Right forelimb (tissue), 1 donor: ENCODE data around the gene AGBL1.

Experiments used
- DNase-seq: peaks from one replicate; pipeline ENCODE4 v3.0.0-alpha.2; 2018

The AGBL1 gene

DNA sequence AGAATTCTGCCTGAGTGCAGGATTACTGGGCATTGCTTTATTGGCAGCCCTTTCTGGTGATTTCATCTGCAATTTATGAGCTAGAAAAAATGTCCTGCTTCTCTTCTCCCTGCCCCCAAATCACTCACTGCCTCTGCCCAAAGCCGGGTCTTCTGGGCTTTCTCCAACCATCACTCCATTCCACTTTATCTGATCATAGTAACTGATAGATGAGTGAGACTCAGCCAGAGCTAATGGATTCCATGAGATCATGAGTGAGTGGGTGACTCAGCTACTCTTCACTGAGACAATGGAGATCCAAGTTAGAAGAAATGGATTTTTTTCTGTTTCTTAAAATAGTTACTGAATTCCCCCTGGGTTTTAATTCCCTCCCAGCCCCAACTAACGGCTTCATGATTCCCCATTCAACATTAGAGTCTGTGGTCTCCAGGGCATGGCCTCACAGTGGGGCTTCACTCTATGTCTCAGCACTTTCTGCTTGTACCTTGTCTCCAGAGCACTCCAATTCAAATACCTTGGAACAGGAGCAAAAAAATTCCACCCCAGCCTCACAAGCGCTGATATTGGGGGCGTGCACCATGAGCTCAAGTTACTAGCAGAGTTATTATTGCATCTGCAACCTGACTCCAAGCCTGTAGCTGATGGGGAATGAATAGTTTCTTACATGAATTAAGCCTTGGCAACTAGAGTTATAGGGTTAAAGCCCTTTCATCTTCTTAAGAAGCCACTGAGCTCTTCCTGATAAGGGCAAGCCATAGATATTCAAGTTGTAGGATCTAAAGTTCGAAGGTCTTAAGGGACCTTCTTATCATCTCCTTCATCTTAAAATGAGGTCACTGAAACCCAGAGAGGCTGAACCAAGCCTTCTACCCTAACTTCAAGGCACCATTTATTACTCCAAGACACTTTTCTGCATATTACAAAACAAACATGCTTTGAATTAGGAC lies 85.9 kb downstream of the AGBL1 start:
- DNase-seq = no peak

DNA sequence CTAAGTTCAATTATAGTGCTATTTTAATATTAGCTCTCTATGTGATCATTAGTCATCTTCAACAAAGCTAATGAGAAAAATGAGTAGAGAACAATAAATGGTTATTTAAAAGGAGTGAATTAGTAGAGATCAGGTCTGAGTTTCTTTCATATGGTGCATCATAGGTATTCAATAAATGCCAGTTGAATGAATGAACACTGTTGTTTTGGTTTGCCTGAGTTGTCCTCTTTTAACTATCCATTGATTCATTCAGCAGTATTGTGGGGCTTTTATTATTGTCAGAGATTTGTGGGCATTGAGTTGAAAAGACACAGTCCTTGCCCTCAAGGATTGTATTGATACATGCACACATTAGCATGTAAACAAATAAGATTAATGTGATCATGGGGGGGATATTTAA lies 88.2 kb downstream of the AGBL1 start:
- no peak for DNase-seq

DNA sequence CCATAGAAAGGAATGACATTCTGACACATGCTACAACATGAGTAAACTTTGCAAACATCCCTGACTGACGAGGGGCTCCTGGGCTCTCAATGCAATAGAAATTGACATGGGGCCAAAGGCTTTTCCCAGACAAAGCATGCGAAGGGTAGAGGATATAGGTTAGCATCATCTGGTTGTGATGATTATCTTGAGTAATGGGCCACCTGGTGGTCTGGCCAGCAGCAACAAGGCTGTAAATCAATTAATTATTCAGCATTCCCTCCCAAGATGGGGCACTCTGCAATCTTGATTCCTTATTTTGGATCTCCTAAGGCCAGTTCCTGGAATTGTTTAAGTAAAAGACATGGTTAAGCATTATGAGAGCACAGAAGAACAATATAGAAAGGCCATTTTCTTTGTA lies 99.2 kb downstream of the AGBL1 start:
- DNase-seq = no peak

DNA sequence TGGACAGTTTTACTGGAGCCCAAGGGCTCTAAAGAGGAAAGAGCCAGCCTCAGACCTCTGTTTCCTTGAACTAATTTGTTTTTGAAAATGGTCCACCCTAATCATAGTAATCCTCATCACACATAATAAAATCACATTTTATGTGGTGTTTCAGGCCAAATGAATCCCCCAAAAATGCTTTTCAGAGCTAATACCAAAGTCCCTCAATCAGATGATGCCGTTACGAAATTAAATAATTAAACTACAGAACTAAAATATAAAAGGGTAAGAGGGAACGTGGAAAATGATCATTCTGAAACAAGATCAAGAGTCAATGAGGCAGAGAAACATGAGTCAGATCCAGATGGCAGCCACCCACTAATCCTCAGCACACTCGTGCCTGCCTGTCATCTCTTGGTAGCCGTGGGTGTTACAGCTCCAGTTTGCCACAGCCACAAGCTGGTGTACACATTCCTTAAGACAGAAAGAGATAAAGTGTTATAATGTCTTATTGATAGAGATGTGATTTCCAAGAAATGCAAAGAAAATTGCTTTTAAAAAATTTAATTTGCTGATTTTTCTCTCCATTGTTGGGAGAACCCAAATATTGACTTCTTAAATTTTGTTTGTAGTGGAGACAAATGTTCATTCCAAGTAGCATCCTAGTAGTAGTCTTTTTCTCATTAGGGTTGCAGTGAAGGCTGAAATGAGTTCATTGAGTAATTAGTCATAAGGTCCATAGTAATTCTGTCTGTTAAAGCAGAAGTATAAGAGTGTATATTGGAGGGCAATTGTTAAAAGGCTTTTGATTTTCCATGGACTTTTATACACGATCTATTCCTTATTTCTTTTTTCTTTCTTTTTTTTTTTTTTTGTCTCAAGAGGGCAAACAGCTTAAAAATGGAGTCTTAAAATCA lies 104.2 kb downstream of the AGBL1 start:
- DNase-seq = no peak

DNA sequence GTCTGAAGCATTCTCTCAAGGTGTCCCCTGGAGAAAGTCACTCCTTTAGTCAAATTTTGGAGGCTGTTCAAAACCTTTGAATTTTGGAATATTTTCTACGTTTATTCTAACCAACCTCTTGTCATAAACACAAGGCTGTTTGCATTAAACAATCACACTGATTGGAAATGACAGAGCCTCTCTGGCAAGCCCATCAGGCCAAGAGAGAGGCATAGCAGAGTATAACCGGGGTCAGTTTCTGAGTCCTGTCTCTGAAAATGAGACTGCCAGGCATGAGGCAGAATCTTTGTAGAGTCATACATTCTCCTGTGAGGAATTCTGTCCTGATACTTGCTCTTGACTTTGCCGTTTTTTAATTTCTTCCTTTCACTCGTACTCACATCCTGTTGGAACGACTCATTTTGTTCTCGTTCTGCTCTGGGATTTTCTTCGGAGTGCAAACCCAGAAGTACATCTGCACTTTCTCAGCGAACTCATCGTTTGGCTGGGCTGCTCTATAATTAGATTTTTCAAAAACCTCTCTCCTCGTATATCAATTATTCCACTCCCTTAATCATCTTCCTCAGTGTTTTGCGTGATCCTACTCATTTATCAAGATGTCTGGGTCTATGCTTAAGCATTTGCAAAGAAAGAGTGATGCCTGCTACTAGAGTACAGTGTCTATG lies 114.2 kb downstream of the AGBL1 start:
- no peak for DNase-seq

DNA sequence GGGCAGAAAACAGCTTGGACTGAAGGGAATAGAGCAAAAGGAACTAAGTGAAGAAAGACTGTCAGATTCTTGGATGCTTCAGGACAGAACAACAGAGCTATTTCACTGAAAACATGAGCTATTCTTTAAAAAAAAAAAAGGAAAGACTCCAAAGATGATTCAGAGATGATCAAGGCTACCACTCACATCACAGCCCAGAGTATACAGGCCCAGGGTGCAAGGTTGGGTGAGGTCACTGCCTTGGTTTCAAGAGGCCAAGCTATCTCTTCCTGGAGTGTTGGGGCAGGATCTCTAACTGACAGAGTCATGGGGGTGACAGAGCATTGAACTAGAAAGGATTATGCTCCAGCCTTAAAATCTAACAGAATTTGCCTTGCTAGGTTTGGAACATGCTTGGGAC lies 118.1 kb downstream of the AGBL1 start:
- no peak for DNase-seq

DNA sequence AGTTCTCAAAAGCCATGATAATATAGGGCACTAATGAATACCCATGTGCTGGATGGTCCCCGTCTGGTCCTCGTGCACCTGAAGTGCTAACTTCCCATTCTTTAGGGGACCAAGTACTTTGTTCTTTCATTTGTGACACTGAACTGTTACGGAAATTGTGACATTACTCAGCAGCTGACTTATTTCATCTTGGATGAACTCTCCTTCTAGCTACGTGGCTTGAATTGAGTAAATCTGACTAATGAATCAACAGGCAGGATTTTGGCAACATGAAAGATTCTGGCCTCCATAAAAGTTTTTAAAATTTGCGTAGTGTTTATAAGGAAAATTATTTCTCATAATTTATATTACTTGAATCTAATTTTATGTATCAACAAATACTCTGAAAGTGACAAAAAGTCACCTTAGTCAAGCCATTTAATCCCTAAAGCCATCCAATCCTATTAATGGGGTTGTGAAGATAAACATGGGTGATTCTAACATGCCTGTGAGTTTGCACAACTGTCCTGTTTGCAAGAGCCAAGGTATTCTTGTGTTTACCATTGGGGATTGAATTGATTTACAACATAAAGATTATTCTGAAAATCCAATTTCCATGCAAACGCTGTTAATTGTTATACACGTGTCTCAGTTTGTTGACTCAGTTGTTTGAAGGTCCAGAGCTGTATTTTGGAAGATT lies 119.9 kb downstream of the AGBL1 start:
- DNase-seq = no peak

DNA sequence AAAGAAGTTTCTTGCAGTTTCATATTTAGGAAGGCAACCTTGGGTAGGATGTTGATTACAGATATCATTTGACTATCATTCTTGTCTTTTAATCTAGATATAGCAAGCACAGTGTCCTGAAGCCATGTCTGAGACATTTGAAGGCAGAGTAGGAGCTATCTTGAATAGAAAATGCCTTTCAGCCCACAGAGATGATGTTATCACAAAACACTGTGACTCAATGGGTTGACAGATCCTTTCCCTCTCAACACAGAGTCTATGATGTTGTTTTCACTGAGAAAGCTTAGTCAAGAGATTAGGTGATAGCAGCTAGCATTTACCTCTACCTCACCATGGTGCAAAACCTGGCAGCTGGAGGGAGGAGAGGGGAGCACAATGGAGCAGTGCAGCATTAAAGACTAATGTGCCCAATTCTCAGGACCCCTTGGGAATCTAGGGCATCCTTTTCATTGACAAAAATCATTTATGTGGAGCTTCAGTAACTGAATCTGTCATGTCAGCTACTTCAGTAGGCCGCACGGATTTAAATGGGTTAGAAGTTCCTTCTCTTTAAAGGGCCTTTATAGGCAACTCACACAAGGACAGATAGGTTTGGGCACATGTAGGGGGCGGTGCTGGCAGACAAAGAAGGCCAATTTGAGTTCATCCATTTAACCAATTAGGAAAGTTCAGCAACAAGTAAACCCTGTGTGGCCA lies 121.8 kb downstream of the AGBL1 start:
- DNase-seq = no peak

DNA sequence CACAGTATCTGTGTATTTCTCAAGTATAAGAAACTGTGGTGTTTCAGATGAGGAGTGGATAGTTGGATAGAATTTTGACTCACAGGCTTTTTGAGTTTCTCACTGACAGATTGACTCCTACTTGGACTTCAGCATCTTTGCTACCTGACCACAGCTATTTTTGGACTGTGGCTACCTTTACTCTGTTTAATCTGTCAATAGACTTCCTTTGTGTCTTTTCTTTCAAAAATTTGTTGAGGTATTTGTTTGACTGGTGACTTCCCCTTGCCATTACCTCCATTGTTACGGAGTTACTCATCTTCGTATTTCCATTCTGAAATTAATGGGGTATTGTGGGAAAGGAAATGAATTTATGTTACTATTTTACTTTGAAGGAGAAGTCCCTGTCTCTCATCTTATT lies 123.8 kb downstream of the AGBL1 start:
- no peak for DNase-seq

DNA sequence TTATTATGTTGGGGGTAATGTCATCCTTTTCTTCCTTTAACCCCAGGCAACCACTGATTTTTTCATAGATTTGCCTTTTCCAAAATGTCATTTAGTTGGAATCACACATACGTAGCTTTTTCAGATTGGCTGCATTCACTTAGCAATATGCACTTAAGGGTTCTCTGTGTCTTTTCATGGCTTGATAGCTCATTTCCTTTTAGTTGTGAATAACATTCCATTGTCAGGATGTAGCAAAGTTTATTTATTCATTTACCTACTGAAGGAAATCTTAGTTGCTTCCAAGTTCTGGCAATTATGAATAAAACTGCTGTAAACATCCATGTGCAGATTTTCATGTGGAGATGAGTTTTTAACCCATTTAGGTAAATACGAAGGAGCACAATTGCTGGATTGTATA lies 125.4 kb downstream of the AGBL1 start:
- no peak for DNase-seq

DNA sequence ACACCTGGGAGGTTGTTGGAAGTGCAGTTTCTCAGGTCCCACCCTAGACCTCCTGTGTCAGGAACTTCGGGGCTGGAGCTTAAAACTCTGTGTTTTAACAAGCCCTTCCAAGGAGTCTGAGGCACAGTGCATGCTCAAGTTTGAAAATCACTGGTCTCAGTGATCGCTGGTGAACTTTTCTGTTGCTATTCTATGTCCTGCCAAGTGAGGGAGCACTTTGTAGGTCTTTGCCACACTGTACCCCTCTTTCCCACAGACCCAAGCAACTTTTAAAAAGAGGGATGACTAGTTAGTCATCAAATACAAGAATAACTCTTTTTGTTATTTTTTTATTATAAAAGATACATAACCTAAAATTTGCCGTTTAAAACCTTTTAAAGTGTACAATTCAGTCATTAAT lies 133.7 kb downstream of the AGBL1 start:
- no peak for DNase-seq

DNA sequence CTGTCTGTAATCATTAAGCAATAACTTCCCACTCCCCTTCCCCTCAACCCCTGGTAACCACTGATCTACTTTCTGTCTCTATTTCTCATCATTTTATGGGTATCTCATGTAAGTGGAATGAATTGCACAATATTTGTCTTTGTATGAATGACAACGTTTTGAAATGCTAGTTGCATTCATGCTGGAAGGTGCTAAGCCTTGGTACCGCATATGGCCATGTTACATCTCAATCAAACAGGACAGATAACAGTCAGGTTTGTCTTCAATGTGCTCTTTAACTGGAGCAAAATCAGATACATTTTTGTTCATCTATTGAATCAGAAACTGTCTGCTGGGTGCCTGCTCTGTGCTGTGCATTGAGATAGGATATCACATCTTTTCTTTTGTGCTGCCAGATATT lies 134.2 kb downstream of the AGBL1 start:
- no peak for DNase-seq

DNA sequence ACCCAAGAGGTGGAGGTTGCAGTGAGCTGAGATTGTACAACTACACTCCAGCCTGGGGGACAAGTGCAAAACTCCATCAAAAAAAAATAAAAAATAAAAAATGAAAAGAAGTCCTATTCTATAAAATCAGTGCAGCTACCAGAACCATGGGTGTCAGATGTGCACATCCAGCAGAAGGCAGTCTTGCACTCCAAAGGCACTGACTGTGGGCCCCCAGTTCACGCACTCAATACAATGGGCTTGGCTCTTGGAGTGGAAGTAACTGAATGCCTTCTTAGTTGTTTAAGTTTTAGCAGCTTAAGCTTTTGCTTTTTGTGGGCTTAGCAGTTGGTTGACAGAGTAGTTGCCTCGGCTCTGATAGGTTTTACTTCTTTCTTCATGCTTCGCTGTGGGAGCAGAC lies 141.4 kb downstream of the AGBL1 start:
- DNase-seq = no peak

DNA sequence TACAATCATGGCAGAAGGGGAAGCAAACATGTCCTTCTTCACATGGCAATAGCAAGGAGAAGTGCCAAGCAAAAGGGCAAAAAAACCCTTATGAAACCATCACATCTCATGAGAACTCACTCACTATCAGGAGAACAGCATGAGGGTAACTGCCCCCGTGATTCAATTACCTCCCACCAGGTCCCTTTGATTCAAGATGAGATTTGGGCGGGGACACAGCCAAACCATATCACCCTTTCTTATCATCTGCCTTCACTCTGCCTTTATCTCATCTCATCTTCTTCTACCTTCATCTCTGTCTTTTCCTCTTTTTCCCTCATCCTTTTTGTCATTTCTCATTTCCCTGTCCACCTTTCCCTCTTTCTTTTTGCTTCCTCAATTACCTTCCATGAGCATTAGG lies 149.6 kb downstream of the AGBL1 start:
- DNase-seq = no peak

DNA sequence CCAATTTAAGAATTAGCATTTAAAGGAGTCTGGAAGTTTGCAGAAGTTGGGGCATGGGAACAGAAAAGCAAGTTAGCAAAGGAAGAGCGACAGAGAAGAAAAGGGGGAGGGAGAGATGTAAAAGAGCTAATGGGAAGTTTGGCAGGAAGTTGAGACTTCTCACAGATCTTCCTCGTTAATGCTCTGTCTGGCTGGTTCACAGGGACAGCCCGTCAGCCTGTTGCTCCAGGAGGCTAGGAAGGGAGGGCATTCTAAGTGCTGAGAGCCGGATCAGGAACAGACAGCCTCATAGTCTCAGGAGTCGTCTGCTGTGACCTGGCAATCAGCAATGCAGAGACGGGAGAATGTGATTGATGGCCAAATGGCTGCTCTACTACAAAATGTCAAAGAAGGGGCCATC lies 150.3 kb downstream of the AGBL1 start:
- no peak for DNase-seq

DNA sequence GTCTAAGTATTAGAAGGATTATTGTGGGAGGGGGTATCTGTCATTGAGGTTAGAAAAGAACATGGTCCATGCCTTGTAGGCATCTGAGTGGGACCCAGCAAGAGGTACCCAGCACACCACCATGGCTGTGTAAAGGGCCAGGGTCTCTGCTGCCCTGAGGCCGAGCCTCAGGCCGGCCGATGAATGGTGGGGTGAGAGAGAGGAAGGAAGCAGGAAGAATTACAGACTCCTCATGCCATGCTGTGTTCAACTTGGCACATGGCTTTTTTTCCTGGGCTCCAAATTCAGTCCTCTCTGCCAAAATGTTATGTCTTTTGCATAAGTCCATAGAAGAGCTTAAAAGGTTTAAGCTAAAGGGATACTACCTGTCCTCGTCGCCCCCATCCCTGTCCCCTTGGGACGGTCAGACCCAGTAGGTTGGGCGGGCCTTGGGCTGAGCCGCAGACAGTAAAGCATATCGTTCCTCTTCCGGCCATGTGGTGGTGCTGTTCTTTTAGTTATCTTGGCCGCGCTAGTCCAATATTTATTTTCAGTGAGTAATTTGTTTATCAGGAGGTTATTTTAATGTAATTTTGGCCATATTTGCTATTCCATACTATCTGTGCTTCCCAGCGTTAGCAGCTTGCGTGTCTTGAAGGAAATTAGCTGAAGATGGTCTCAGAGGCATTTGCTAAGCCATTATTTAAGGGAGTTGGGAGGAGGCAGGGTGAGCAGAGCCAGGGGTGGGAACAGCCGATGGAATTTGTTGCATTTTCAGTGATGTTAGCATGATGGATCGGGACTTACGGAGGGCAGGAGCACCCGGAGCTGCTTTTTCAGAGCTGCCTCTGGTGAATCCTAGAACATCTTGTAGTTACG lies 152.4 kb downstream of the AGBL1 start:
- peak; percentile 59 for DNase-seq

DNA sequence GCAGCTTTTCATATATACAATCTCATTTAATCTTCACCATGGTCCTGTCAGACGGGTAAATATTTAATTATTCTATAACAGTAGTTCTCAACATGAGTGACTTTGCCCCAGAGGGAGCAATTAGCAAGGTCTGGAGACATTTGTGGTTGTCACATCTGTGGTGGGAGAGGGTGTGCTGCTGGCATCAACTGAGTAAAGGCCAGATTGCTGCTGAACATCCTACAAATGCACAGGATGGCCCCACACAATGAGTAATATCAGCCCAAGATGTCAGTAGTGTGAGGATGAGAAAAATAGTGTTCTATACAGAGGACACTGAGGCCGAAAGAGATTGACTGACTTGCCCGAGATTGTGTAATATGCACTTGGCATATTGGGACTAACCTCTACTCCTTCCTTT lies 156.0 kb downstream of the AGBL1 start:
- no peak for DNase-seq

DNA sequence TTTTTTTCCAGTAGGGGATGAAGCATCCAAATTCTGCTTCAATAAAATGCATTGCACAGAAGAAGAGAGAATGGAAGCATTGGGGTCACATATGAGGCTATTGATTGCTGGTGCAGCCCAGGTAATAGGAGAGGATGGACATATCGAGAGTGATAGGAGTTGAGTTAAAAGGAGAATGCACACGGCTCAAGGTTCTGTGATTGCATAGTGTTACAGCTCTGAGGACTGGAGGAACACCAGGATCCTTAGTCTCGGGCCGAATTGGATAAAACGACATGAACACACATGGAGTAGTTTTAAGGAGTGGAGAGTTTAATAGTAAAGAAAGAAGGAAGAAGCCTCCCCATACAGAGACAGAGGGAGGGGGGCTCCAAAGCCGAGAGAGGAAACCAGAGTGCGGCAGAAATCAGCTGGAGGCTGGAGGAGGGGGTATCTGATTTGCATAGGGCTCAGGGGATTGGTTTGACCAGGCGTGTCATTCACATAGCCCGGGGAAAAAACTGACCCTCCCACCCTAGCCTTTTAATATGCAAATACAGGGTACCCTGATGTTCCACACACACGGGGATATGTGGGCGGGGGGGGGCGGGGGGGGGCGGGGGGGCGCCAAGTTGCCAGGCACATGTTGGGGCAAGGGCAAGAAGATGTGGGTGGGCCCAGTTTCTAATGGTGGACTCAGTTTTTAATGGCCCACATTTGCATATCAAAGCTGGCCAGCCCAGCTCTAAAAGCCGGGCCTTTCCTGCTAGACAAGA lies 156.9 kb downstream of the AGBL1 start:
- no peak for DNase-seq

DNA sequence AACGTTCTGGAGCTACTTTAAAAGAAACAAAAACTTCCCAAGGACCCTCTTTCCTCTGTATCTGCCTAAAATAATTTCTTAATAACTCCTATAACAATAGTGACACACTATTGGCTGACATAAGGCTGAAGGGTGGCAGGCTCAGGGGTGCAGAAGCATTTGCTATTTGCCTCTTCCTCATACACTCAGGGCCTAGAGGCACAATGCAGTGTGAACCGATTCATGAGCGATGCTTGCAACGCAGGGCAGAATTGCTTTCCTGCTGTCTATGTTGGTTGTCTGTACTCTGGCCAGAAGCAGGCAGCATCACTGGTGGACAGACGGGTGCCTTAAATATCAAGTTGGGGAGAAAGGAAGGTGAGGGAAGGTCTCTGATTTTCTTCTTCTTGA lies 157.4 kb downstream of the AGBL1 start:
- no peak for DNase-seq

DNA sequence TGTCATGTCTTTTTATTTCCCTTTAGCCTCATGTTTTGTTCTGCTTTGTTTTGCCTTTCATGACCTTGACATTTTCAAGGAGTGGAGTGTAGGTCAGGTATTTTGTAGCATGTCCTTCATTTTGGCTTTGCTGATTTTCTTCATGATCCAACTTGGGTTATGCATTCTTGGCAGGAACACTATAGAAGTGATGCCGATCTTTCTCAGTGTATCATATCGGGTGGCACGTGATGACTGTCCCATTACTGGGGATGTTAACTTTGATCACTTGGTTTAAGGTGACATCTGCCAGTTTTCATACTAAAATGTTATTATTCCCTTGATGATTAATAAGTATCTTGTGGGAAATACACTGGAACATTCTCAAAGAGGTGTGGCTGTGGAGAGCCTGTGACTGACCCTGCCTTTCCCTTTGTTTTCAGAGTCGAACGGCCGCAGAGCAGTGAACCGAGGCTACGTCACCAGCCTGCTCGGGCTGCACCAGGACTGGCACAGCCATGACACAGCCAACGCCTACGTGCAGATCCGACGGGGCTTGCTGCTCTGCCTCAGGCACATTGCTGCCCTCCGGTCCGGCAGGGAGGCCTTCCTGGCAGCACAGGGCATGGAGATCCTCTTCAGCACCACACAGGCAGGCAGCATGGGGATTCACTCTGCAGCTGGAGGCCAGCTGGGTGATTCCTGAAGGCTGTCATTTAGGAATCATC lies 167.7 kb downstream of the AGBL1 start:
- DNase-seq = no peak
